Mesothelial cell of epicardium (in vitro differentiated cells): ENCODE results near the gene ADGRD1. TPM values are rescaled to one million over a fixed set of nuclear protein-coding genes. Genes with fewer than 3 reads are reported as not detected.

Experiments
- DNase-seq, 2 experiments: peaks; one replicate each; pipeline ENCODE4 v3.0.0; 2021; ENCODE audit warnings: low spot score in 2 of 2; ENCODE audit not compliant: unreplicated experiment in 2 of 2
- H3K27ac Mint-ChIP-seq: 2 replicates; pipeline ENCODE4 v1.8.0; 2021; ENCODE audit warnings: mixed read lengths
- H3K27me3 Mint-ChIP-seq: 2 replicates; pipeline ENCODE4 v1.8.0; 2021; ENCODE audit warnings: low read depth, mixed read lengths
- H3K36me3 Mint-ChIP-seq: 2 replicates; pipeline ENCODE4 v1.8.0; 2021; ENCODE audit warnings: mixed read lengths
- H3K4me1 Mint-ChIP-seq: 2 replicates; pipeline ENCODE4 v1.8.0; 2021; ENCODE audit warnings: mixed read lengths
- H3K4me3 Mint-ChIP-seq: 2 replicates; pipeline ENCODE4 v1.8.0; 2021; ENCODE audit warnings: mild to moderate bottlenecking, moderate library complexity, mixed read lengths
- H3K9me3 Mint-ChIP-seq: 2 replicates; pipeline ENCODE4 v1.8.0; 2021; ENCODE audit warnings: mixed read lengths
- total RNA-seq: library from RNA; stranded (reverse); gene quantifications from 3 replicates; pipeline ENCODE4 v1.2.1, GENCODE V29; 2021
- TF ChIP-seq, protein P1 (sequence below): fragments of 200-600 bp; sonication (generic); IDR thresholded peaks from one replicate; pipeline ENCODE4 v1.5.0; 2021; ENCODE audit warnings: antibody characterized with exemption; ENCODE audit not compliant: unreplicated experiment

ADGRD1 gene
- total RNA-seq, 1 donor from 2014 or later = 7.2 TPM

DNA sequence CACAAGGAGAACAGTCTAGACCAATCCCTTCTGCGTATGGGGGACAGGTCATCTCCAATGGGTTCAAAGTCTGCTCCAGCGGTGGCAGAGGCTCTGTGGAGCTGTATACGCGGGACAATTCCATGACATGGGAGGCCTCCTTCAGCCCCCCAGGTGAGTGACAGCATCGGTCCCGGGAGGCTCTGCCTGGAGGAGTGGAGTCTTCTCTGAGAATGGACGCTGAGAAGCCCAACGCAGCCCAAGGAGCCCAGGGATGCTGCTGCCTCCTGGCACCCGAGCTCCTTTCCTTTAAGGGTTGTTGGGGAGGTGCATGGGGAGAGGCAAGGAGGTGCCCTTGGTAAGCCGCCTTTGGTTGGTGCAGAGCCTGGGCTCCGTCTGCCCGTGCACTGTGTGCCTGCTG, 28.2 kb downstream of the ADGRD1 start:
- peaks cover 5% of the 10 kb centered on the region for H3K27me3 Mint-ChIP-seq
- H3K9me3 Mint-ChIP-seq = no peaks in the 10 kb centered on the region
- no peak overlapping the region for H3K27ac Mint-ChIP-seq
- TF ChIP-seq, protein P1, sequence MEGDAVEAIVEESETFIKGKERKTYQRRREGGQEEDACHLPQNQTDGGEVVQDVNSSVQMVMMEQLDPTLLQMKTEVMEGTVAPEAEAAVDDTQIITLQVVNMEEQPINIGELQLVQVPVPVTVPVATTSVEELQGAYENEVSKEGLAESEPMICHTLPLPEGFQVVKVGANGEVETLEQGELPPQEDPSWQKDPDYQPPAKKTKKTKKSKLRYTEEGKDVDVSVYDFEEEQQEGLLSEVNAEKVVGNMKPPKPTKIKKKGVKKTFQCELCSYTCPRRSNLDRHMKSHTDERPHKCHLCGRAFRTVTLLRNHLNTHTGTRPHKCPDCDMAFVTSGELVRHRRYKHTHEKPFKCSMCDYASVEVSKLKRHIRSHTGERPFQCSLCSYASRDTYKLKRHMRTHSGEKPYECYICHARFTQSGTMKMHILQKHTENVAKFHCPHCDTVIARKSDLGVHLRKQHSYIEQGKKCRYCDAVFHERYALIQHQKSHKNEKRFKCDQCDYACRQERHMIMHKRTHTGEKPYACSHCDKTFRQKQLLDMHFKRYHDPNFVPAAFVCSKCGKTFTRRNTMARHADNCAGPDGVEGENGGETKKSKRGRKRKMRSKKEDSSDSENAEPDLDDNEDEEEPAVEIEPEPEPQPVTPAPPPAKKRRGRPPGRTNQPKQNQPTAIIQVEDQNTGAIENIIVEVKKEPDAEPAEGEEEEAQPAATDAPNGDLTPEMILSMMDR = no peak
- no peak for DNase-seq
- no peaks in the 10 kb centered on the region for H3K36me3 Mint-ChIP-seq
- peaks cover 8% of the 10 kb centered on the region for H3K4me1 Mint-ChIP-seq
- H3K4me3 Mint-ChIP-seq = no peak overlapping the region

- Mint-ChIP-seq H3K27me3 (peaks cover 5% of the 10 kb centered on the region), H3K36me3 (no peaks in the 10 kb centered on the region), H3K9me3 (no peaks in the 10 kb centered on the region), H3K4me1 (peaks cover 8% of the 10 kb centered on the region), H3K27ac (no peak overlapping the region), H3K4me3 (no peak overlapping the region)
- TF ChIP-seq, protein P1 = no peak
- DNase-seq = no peak
These were observed 29.0 kb downstream of the ADGRD1 start for GRCh38 chr12:130982565-130983225.

- TF ChIP-seq, protein P1 = no peak
- no peak overlapping the region for H3K27ac Mint-ChIP-seq
- H3K4me3 Mint-ChIP-seq = no peak overlapping the region
- H3K27me3 Mint-ChIP-seq = peaks cover 5% of the 10 kb centered on the region
- H3K36me3 Mint-ChIP-seq = no peaks in the 10 kb centered on the region
- no peaks in the 10 kb centered on the region for H3K9me3 Mint-ChIP-seq
- H3K4me1 Mint-ChIP-seq = peaks cover 8% of the 10 kb centered on the region
- DNase-seq = no peak
These were observed 29.8 kb downstream of the ADGRD1 start for GRCh38 chr12:130983328-130984017.

DNA sequence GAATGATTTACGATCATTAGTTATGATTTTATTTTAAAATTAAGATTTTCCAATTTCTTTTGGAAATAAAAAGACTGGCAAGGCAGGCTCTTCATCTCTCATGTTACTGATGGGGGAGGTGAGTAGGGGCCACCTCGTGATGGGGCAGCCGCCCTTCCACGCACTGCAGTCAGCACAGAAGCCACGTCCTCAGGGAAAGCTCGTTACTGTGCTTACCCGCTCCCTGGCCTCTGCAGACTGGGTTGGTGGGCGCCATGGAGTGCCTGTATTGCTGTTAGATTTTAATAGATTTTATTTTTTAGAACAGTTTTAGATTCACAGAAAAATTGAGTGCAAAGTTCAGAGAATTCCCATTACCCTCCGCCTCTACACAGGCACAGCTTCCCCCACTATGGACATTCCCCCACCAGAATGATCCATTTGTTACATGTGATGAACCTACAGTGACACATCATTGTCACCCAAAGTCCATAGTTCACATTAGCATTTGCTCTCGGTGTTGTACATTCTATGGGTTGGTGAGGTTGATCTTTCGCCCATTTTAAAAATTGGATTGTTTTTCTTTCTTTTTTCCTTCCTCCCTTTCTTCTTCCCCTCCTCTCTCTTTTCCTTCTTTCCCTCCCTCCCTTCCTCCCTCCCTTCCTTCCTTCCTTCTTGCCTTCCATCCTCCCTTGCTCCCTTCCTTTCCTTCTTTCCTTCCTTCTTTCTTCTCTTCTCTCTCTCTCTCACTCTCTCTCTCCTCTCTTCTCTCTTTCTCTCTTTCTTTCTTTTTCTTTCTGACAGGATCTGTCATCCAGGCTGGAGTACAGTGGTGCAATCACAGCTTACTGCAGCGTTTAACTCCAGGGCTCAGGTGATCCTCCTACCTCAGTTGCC, 30.7 kb downstream of the ADGRD1 start:
- Mint-ChIP-seq H3K27me3 (peaks cover 5% of the 10 kb centered on the region), H3K27ac (no peak overlapping the region), H3K4me1 (peaks cover 8% of the 10 kb centered on the region), H3K4me3 (no peak overlapping the region), H3K9me3 (no peaks in the 10 kb centered on the region), H3K36me3 (no peaks in the 10 kb centered on the region)
- DNase-seq = no peak
- TF ChIP-seq, protein P1 = no peak

- no peaks in the 10 kb centered on the region for H3K9me3 Mint-ChIP-seq
- TF ChIP-seq, protein P1 = no peak
- H3K4me3 Mint-ChIP-seq = no peak overlapping the region
- DNase-seq = no peak
- H3K4me1 Mint-ChIP-seq = peaks cover 11% of the 10 kb centered on the region
- no peaks in the 10 kb centered on the region for H3K36me3 Mint-ChIP-seq
- no peak overlapping the region for H3K27ac Mint-ChIP-seq
- H3K27me3 Mint-ChIP-seq = peaks cover 5% of the 10 kb centered on the region
These were observed 33.6 kb downstream of the ADGRD1 start for GRCh38 chr12:130987151-130987931.
